Measurements from ENCODE around the gene AKNA.

The AKNA gene

DNA sequence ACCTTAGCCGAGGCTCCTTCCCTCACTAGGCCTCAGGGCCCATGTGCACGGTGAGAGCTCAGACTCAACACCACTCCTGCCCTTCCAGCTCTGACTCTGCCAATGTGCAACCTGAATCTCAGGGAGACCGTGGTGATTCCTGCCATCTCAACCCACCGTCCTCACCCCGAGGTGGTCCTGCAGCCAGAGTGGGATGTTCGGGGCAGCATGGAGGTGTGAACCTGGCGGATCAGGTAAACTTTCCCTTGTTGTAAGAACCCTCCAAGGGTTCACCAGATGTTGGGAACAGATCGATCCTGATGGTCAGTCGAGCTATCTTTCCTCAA lies 538 bp upstream of the AKNA start:
- Mint-ChIP-seq H3K36me3 (ENCODE audit: low read depth) (no peaks in the 10 kb centered on the region), H3K27me3 (ENCODE audit: low read depth, poor library complexity) (no peaks in the 10 kb centered on the region), H3K9me3 (no peaks in the 10 kb centered on the region), H3K4me1 (peaks cover 84% of the 10 kb centered on the region), H3K27ac (no peak overlapping the region), H3K4me3 (peak overlapping the region; percentile 83)
- no peak for DNase-seq
- TF ChIP-seq, protein P1, sequence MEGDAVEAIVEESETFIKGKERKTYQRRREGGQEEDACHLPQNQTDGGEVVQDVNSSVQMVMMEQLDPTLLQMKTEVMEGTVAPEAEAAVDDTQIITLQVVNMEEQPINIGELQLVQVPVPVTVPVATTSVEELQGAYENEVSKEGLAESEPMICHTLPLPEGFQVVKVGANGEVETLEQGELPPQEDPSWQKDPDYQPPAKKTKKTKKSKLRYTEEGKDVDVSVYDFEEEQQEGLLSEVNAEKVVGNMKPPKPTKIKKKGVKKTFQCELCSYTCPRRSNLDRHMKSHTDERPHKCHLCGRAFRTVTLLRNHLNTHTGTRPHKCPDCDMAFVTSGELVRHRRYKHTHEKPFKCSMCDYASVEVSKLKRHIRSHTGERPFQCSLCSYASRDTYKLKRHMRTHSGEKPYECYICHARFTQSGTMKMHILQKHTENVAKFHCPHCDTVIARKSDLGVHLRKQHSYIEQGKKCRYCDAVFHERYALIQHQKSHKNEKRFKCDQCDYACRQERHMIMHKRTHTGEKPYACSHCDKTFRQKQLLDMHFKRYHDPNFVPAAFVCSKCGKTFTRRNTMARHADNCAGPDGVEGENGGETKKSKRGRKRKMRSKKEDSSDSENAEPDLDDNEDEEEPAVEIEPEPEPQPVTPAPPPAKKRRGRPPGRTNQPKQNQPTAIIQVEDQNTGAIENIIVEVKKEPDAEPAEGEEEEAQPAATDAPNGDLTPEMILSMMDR (IDR thresholded peaks at IDR 0.05) = no peak

DNA sequence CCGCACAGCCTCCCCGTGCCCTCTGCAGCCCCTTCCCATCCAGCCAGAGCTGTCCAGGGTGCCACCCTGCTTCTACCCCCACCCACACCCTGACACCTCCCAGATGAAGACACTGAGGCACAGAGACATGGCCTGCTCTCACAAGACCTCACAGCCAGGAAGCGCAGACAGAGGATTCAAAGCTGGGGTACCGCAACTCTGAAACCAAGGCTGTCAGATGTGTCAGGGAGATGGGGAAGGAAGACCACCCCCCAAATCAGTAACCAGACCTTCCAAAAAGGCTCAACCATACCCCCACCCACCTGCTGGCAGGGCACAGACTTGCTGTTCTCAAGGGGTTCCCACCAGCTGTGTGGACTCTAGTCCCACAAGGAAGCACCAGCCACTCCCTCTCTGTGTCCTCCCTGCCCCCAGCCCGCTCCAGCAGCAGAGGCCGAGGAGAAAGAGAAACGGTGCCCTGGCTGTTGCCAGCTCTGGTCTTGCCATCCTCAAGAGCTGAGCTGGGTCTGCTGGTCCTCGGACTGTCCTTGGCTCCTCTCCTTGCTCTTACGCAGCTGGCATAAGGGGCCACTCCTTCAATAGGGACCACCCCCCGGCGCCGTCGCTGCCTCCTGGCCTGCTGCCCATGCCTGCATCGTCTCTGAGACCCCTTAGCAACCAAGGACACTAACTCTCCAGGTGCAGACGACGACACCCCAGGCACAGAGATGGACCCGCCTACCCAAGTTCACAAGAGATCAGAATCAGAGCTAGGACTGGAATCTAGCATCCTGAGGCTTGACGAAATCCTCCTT lies 699 bp downstream of the AKNA start:
- H3K4me3 Mint-ChIP-seq = peak overlapping the region; percentile 83
- H3K9me3 Mint-ChIP-seq = no peaks in the 10 kb centered on the region
- peak overlapping the region; percentile 49 for H3K27ac Mint-ChIP-seq
- H3K4me1 Mint-ChIP-seq = peaks cover 91% of the 10 kb centered on the region
- peaks cover 4% of the 10 kb centered on the region for H3K27me3 Mint-ChIP-seq (ENCODE audit: low read depth, poor library complexity)
- no peaks in the 10 kb centered on the region for H3K36me3 Mint-ChIP-seq (ENCODE audit: low read depth)
- no peak for DNase-seq
- TF ChIP-seq, protein P1 (IDR thresholded peaks at IDR 0.05) = no peak

DNA sequence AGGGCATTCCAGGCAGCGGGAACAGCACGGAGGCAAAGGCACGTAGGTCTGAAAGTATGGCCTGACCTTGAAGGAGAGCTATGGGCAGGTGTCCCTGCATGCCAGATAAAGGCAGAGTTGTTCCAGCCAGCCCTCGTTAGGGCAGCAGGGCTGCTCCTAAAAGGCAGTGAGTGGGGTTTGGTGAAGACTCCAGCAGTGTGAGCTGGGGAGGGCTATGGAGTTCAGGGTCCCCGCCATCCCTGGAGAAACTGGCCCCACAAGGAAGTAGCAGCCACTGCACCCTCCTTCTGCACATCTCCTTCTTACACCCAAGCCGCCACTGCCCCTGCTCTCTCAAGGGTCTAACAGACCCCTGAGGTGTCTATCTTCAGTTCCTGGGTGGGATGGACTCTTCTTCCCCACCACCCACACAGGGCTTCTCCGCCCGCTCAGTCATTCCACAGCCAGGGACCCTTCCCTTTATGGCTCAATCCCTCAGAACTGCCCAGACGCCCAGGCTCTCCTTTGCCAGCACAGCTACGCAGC lies 1.4 kb downstream of the AKNA start:
- H3K36me3 Mint-ChIP-seq (ENCODE audit: low read depth) = no peaks in the 10 kb centered on the region
- peak overlapping the region; percentile 49 for H3K27ac Mint-ChIP-seq
- no peak for DNase-seq
- TF ChIP-seq, protein P1 (IDR thresholded peaks at IDR 0.05) = no peak
- H3K4me1 Mint-ChIP-seq = peaks cover 94% of the 10 kb centered on the region
- H3K4me3 Mint-ChIP-seq = peak overlapping the region; percentile 83
- no peaks in the 10 kb centered on the region for H3K9me3 Mint-ChIP-seq
- H3K27me3 Mint-ChIP-seq (ENCODE audit: low read depth, poor library complexity) = peaks cover 4% of the 10 kb centered on the region

DNA sequence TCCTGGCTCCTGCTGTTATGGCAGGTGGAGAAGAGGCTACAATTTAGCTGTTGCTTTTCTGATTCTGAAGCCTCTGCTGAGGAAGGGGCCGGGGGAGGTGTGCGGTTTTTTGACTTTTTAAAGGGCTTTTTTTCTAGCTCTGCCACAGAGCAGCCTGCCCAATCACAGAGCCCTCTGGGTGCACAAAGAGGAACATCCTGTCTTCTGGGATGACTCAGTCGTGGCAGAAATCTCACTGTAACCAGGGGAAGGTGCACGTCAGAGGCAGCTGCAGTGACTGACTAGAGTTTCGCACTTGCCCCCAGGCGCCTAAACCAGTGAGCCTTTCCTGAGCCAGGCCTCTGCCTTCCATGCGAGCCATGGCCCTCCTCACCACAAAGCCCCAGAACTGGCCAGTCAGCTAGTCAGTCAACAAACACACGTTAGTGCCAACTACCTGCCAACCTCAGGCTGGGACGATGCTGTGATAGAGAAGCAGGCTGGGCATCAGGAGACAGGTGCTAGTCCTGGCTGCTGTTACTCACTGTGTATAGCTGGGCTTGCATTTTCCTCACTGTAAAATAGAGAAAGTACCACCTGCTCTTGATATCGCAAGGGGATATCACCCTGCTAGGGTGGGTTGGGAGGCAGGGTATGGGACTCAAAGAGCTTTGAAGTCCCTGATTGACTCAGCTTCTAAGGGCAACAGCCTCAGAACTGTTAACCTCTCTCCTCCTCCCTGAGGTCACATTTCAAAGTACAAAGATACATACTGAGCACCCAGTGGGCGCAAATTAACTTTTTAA lies 2.2 kb downstream of the AKNA start:
- H3K27me3 Mint-ChIP-seq (ENCODE audit: low read depth, poor library complexity) = peaks cover 4% of the 10 kb centered on the region
- H3K9me3 Mint-ChIP-seq = no peaks in the 10 kb centered on the region
- TF ChIP-seq, protein P1 (IDR thresholded peaks at IDR 0.05) = no peak
- peaks cover 87% of the 10 kb centered on the region for H3K4me1 Mint-ChIP-seq
- peak overlapping the region; percentile 83 for H3K4me3 Mint-ChIP-seq
- no peaks in the 10 kb centered on the region for H3K36me3 Mint-ChIP-seq (ENCODE audit: low read depth)
- no peak for DNase-seq
- no peak overlapping the region for H3K27ac Mint-ChIP-seq

DNA sequence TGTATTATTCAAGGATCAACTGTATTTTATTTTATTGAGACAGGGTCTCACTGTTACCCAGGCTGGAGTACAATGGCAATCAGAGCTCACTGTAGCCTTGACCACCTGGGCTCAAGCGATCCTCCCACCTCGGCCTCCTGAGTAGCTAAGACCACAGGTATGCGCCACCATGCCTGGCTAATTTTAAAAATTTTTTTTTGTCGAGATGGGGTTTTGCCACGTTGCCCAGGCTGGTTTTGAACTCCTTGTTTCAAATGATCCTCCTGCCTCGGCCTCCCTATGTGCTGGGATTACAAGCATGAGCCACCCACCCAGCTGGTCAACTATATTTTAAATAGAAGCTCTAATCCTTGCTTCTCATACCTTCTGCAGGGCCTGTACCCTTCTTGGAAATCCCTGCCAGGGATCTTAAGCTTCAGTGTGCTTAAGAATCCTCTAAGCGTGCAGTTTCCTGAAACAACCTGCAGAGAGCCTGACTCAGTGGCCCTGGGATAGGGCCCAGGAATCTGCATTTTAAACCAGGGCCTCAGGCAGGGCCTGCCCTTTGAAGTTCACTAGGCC lies 2.9 kb downstream of the AKNA start:
- no peak overlapping the region for H3K4me3 Mint-ChIP-seq
- TF ChIP-seq, protein P1 (IDR thresholded peaks at IDR 0.05) = no peak
- H3K27ac Mint-ChIP-seq = no peak overlapping the region
- H3K27me3 Mint-ChIP-seq (ENCODE audit: low read depth, poor library complexity) = peaks cover 4% of the 10 kb centered on the region
- DNase-seq = no peak
- no peaks in the 10 kb centered on the region for H3K9me3 Mint-ChIP-seq
- peaks cover 4% of the 10 kb centered on the region for H3K36me3 Mint-ChIP-seq (ENCODE audit: low read depth)
- H3K4me1 Mint-ChIP-seq = peaks cover 80% of the 10 kb centered on the region

Measured in nephron progenitor cell (in vitro differentiated cells).